LNCaP clone FGC (cell line): Measurements from ENCODE around the gene ZNF555.

Source experiments
- DNase-seq: peaks from one replicate; pipeline ENCODE4 v3.0.0-alpha.2; 2011; ENCODE audit warnings: low read depth
- H3K4me3 ChIP-seq: 2 replicates; pipeline ENCODE4 v1.5.1; 2011; ENCODE audit warnings: mild to moderate bottlenecking, low read depth, low read length, control low read depth
- TF ChIP-seq, protein P1 (sequence below): IDR thresholded peaks from 2 replicates; pipeline ENCODE4 v1.5.1; 2012; ENCODE audit warnings: mild to moderate bottlenecking; ENCODE audit not compliant: control insufficient read depth, insufficient read depth; ENCODE audit errors: extremely low read depth

Gene ZNF555

DNA sequence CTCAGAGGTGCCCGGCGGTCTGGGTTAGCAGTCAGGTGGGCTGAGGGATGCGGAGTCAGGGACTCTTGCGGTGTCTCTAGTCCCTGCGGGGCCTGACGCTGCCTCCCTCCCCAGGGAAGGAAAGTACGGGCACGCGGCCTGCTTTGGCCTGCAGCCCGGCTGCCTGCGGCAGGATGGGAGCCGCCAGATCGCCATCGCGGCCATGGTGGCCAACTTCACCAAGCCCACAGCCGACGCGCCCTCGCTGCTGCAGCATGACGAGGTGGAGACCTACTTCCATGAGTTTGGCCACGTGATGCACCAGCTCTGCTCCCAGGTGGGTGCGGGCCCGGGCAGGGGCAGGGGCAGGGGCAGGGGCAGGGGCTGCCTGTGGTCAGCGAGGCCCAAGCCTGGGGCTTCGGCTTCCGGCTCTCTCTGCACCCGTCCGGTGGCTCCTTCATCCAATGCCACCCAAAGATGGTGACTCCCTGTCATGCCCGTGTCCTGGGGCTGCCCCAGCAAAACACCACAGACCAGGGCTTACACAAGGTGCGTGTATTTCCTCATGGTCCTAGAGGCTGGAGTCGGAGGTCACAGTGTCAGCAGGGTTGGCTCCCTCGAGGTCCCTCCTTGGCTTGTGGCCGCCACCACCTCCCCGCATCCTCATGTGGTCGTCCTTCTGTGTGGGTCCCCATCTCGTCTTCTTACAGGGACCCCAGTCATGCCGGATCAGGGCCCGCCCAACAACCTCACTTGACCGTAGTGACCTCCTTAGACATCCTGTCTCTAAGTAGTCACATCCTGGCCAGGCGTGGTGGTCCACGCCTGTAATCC, 32.9 kb upstream of the ZNF555 start:
- no peak for DNase-seq
- TF ChIP-seq, protein P1, sequence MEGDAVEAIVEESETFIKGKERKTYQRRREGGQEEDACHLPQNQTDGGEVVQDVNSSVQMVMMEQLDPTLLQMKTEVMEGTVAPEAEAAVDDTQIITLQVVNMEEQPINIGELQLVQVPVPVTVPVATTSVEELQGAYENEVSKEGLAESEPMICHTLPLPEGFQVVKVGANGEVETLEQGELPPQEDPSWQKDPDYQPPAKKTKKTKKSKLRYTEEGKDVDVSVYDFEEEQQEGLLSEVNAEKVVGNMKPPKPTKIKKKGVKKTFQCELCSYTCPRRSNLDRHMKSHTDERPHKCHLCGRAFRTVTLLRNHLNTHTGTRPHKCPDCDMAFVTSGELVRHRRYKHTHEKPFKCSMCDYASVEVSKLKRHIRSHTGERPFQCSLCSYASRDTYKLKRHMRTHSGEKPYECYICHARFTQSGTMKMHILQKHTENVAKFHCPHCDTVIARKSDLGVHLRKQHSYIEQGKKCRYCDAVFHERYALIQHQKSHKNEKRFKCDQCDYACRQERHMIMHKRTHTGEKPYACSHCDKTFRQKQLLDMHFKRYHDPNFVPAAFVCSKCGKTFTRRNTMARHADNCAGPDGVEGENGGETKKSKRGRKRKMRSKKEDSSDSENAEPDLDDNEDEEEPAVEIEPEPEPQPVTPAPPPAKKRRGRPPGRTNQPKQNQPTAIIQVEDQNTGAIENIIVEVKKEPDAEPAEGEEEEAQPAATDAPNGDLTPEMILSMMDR = no peak
- no peak overlapping the region for H3K4me3 ChIP-seq

DNA sequence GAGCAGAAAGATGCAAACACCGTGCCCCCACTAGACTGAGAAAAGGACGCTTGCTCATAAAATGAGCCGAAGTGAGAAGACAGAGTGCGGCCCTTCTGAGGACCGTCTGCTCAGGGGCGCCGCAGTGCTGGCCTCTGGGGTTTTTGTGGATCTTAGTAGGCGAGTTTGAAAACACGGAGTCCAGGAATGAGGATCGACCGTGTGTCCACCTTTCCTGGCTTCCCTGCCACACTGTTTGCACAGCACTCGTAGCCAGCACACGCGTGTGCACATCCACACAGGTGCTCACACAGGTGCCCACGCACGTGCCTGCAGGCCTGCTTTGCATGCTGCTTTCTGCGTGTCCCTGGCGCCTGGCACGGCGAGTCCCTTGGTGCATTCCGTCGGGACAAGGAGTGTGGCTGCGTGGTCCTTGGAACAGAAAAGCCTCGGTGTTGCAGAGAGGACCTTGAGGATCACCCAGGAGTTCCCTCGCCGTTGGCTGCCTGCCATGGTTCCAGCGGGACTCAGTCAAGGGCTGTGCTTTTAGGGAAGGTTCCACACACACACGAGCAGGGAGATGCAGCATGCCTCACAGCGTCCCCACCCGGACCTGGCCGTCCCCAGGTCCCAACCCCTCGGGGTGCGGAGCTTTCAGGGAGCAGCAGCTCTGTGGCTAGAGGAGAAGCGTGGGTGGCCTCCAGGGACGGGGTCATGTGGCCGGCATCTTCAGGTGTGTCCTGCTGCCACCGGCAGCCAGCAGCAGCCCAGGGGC, 31.7 kb upstream of the ZNF555 start:
- no peak for DNase-seq
- TF ChIP-seq, protein P1 = no peak
- H3K4me3 ChIP-seq = no peak overlapping the region

DNA sequence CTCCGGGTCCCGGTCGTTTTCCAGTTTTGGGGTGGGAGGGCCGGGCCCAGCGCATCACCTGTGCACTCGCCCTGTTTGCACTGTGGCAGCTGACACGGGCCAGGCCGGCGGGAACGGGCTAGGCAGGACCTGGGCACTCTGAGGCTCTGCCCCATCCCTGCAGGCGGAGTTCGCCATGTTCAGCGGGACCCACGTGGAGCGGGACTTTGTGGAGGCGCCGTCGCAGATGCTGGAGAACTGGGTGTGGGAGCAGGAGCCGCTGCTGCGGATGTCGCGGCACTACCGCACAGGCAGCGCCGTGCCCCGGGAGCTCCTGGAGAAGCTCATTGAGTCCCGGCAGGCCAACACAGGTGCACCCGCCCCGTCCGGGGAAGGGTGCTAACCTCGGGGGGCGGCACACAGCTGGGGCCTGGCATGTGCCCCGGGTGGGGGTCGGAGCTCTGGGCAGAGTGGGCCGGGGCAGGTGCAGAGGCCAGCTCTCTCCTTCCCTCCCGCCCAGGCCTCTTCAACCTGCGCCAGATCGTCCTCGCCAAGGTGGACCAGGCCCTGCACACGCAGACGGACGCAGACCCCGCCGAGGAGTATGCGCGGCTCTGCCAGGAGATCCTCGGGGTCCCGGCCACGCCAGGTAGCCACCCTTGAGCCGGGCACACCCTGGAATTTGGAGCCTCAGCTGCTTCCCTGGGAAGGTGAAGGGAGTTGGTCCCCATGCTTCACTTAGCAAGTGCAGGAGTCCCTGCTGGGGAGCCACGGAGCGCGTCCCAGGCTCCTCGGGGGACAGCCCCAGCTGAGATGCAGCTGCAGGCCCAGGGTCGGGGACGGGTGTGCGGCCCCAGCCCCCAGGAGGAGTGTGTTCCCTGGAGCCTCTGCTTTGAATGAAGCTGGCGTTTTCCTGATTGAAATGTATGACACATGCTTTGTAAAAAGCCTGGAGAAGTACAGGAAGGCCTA, 30.9 kb upstream of the ZNF555 start:
- no peak overlapping the region for H3K4me3 ChIP-seq
- DNase-seq = no peak
- TF ChIP-seq, protein P1 = no peak

DNA sequence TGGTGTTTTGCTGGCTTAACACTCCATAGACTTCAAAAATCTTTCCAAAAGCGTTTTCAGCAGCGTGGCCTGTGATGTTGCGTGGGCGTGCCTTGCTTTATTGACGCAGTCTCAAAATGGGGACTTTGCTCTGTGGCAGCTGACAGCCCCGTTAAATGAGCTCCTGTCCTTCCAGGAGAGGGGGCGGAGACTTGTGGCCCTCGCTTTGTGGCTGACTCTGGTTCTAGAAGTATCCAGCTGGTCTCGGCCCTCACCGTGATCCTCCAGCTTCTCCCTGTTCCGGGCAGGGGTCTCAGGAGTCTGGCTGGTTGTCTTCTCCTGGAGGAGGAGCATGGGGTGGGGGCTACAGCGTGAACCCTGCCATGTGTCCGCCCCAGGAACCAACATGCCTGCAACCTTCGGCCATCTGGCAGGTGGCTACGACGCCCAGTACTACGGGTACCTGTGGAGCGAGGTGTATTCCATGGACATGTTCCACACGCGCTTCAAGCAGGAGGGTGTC, 30.0 kb upstream of the ZNF555 start:
- H3K4me3 ChIP-seq = no peak overlapping the region
- no peak for DNase-seq
- TF ChIP-seq, protein P1 = no peak

DNA sequence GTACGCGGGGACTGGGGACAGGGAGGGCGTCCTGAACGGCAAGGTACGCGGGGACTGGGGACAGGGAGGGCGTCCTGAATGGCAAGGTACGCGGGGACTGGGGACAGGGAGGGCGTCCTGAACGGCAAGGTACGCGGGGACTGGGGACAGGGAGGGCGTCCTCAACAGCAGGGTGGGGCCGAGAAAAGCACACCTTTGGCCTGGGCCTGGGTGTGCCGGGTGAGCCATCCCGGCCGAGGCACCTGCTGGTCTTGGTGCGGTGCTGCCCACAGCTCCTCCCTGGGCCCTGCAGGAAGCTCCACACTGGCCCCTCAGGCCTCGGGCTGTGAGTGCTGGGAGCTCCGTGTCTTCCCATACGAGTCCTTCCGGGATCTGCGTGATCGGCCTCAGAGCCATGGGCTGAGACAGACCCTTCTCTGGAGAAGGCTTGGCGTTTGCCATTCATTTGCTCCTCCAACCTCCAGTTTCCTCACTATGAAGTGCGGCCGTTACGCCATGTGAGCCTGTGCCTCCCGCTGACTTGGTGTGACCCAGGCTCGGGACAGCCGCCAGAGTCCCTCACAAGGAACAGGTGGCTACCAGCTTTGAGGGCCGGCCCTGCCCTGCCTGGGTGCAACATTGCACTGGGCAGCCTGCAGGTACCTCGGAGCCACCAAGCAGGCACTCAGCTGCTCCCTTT, 29.4 kb upstream of the ZNF555 start:
- no peak overlapping the region for H3K4me3 ChIP-seq
- TF ChIP-seq, protein P1 = no peak
- no peak for DNase-seq
